A549 (cell line): ENCODE data around the gene MBP.

Experiments
- HOXB5 ChIP-seq: fragments of 250-450 bp; sonication (Bioruptor Pico); IDR thresholded peaks from 2 replicates; pipeline ENCODE4 v1.5.0; 2020; ENCODE audit warnings: mild to moderate bottlenecking, moderate library complexity
- JUNB ChIP-seq: fragments of >200 bp; sonication (Bioruptor Twin); formaldehyde crosslinking; IDR thresholded peaks from 2 replicates; pipeline ENCODE4 v1.6.1; 2016
- POLR2A ChIP-seq: IDR thresholded peaks from 2 replicates; pipeline ENCODE4 v1.6.1; 2012; ENCODE audit warnings: mild to moderate bottlenecking, low read length
- SREBF2 ChIP-seq: fragments of 450-650 bp; IDR thresholded peaks from 2 replicates; pipeline ENCODE4 v1.6.1; 2014; ENCODE audit warnings: mild to moderate bottlenecking, moderate library complexity
- TF ChIP-seq, protein P1 (sequence below): IDR thresholded peaks from 2 replicates; pipeline ENCODE4 v1.6.1; 2012

DNA sequence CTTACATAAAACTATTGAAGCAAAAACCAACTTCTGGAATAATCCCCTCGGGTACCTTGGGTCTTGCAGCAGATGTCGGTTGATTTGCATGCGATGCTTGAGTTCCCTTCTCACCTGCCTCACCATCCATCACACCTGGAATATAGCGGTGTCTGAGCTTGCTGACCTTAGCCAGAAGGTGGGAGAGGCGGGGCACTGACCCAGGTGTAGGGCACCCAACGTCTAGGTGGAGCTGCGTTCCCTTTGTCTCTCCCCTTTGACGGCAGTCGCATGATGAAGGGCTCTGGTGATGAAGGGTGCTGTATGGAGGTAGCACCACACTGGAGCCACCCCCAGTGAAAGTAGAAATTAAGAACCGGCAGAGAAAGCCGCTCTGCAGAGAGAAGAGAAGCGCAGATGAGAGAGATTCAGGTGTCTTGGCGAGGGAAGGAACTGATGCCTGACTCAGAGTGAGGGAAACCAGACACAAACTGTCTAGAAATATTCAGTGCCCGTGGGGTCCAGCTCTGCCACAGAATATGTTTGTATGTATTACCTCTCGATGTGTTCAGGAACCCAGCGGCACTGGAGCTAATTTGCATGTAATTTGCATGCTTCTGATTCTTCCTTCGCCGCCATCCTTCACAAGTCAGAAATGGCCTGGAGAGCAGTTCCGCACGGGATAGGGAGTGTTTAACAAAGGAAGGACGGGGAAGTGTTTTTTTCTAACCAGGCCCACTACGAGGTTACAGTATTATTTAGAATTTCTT is 19.4 kb upstream of the MBP start:
- TF ChIP-seq JUNB = no peak
- no peak for TF ChIP-seq POLR2A
- TF ChIP-seq HOXB5 (CRISPR knock-in tag) = no peak
- TF ChIP-seq, protein P1, sequence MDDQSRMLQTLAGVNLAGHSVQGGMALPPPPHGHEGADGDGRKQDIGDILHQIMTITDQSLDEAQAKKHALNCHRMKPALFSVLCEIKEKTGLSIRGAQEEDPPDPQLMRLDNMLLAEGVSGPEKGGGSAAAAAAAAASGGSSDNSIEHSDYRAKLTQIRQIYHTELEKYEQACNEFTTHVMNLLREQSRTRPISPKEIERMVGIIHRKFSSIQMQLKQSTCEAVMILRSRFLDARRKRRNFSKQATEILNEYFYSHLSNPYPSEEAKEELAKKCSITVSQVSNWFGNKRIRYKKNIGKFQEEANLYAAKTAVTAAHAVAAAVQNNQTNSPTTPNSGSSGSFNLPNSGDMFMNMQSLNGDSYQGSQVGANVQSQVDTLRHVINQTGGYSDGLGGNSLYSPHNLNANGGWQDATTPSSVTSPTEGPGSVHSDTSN = no peak
- no peak for TF ChIP-seq SREBF2
